ENCODE results near the gene TACSTD2. TPM values are rescaled to one million over a fixed set of nuclear protein-coding genes. Genes with fewer than 3 reads are reported as not detected.
"Not testable (repeated sequence)": the region's sequence is repeated elsewhere in the genome, so short reads cannot be mapped to it uniquely, and the experiment has no call there.

The TACSTD2 gene
- total RNA-seq, 1 experiment from 2014 or later = not detected

- Histone ChIP-seq H3K4me1 (ENCODE audit: insufficient read depth, low read length, poor library complexity, severe bottlenecking) (no peaks in the 10 kb centered on the region), H3K4me3 (ENCODE audit: low read depth, low read length, poor library complexity, severe bottlenecking) (no peak overlapping the region), H3K36me3 (ENCODE audit: insufficient read depth, low read length, poor library complexity, severe bottlenecking) (no peaks in the 10 kb centered on the region), H3K9me3 (ENCODE audit: low read depth, low read length, poor library complexity, severe bottlenecking) (no peaks in the 10 kb centered on the region), H3K27ac (ENCODE audit: low read depth, low read length, poor library complexity, severe bottlenecking) (no peak overlapping the region), H3K27me3 (replicated peaks; ENCODE audit: insufficient read depth, low read depth, low read length, poor library complexity) (no peaks in the 10 kb centered on the region)
- DNase-seq (ENCODE audit: low spot score) = no peak
- intact Hi-C loops (cut with micrococcal nuclease; ENCODE audit: unreplicated experiment) = no loop called here
- ChIA-PET POLR2A (ENCODE audit: low non-redundant PET) (no interaction called here), CTCF (no interaction called here)
- no peak for TF ChIP-seq CTCF (conservative IDR thresholded peaks at IDR 0.05; ENCODE audit: low read depth, low read length)
- no peak for TF ChIP-seq EZH2 (IDR thresholded peaks at IDR 0.05; ENCODE audit: borderline replicate concordance, low read depth, low read length, poor library complexity, severe bottlenecking)
- BruUV-seq (replicated peaks) = no TSS peak
These were observed 30.3 kb upstream of the TACSTD2 start for GRCh38 chr1:58607391-58607790.

GRCh38 chr1:58601921-58602320, 24.9 kb upstream of the TACSTD2 start:
- H3K4me1 ChIP-seq (ENCODE audit: insufficient read depth, low read length, poor library complexity, severe bottlenecking); H3K27me3 ChIP-seq (replicated peaks; ENCODE audit: insufficient read depth, low read depth, low read length, poor library complexity); H3K27ac ChIP-seq (ENCODE audit: low read depth, low read length, poor library complexity, severe bottlenecking); H3K4me3 ChIP-seq (ENCODE audit: low read depth, low read length, poor library complexity, severe bottlenecking); intact Hi-C loops (cut with micrococcal nuclease; ENCODE audit: unreplicated experiment); POLR2A ChIA-PET (ENCODE audit: low non-redundant PET); CTCF ChIA-PET; H3K9me3 ChIP-seq (ENCODE audit: low read depth, low read length, poor library complexity, severe bottlenecking); BruUV-seq (replicated peaks); DNase-seq (ENCODE audit: low spot score); H3K36me3 ChIP-seq (ENCODE audit: insufficient read depth, low read length, poor library complexity, severe bottlenecking): not testable (repeated sequence)

DNA sequence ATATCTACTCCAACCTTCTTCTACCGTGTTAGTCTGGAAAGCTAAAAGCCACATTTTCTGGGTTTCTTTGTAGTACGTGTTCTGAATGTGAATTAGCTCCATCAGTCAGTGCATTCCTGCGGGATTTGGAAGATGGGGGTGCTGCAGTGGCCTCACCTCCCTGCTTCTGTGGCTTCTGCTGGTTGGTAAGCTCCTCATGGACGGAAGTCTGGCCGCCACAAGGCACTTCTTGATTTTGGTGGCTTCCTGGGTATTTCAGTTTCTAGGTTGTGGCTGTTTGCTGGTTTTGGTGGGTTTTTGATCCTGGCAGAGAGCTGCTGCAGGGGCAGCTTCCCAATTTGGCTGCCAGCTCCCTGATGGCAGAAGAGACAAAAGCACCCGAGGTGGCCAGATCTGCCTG, 20.9 kb upstream of the TACSTD2 start:
- Histone ChIP-seq H3K9me3 (ENCODE audit: low read depth, low read length, poor library complexity, severe bottlenecking) (no peaks in the 10 kb centered on the region), H3K4me3 (ENCODE audit: low read depth, low read length, poor library complexity, severe bottlenecking) (no peak overlapping the region), H3K27ac (ENCODE audit: low read depth, low read length, poor library complexity, severe bottlenecking) (no peak overlapping the region), H3K4me1 (ENCODE audit: insufficient read depth, low read length, poor library complexity, severe bottlenecking) (no peaks in the 10 kb centered on the region), H3K27me3 (replicated peaks; ENCODE audit: insufficient read depth, low read depth, low read length, poor library complexity) (no peaks in the 10 kb centered on the region), H3K36me3 (ENCODE audit: insufficient read depth, low read length, poor library complexity, severe bottlenecking) (no peaks in the 10 kb centered on the region)
- BruUV-seq (replicated peaks) = no TSS peak
- intact Hi-C loops (cut with micrococcal nuclease; ENCODE audit: unreplicated experiment) = no loop called here
- TF ChIP-seq EZH2 (IDR thresholded peaks at IDR 0.05; ENCODE audit: borderline replicate concordance, low read depth, low read length, poor library complexity, severe bottlenecking) (no peak), CTCF (conservative IDR thresholded peaks at IDR 0.05; ENCODE audit: low read depth, low read length) (no peak)
- DNase-seq (ENCODE audit: low spot score) = no peak
- POLR2A ChIA-PET (ENCODE audit: low non-redundant PET) = interaction anchor here (0.6 kb wide), 1 partner anchor 1771 kb away, joined by 4 read pairs; no protein-coding TSS in a partner anchor
- CTCF ChIA-PET = no interaction called here

GRCh38 chr1:58597076-58597475, 20.0 kb upstream of the TACSTD2 start:
- Histone ChIP-seq H3K9me3 (ENCODE audit: low read depth, low read length, poor library complexity, severe bottlenecking) (no peaks in the 10 kb centered on the region), H3K4me3 (ENCODE audit: low read depth, low read length, poor library complexity, severe bottlenecking) (no peak overlapping the region), H3K27ac (ENCODE audit: low read depth, low read length, poor library complexity, severe bottlenecking) (no peak overlapping the region), H3K36me3 (ENCODE audit: insufficient read depth, low read length, poor library complexity, severe bottlenecking) (no peaks in the 10 kb centered on the region), H3K27me3 (replicated peaks; ENCODE audit: insufficient read depth, low read depth, low read length, poor library complexity) (no peaks in the 10 kb centered on the region), H3K4me1 (ENCODE audit: insufficient read depth, low read length, poor library complexity, severe bottlenecking) (no peaks in the 10 kb centered on the region)
- POLR2A ChIA-PET (ENCODE audit: low non-redundant PET) = no interaction called here
- TF ChIP-seq CTCF (conservative IDR thresholded peaks at IDR 0.05; ENCODE audit: low read depth, low read length) (no peak), EZH2 (IDR thresholded peaks at IDR 0.05; ENCODE audit: borderline replicate concordance, low read depth, low read length, poor library complexity, severe bottlenecking) (no peak)
- DNase-seq (ENCODE audit: low spot score) = no peak
- no TSS peak for BruUV-seq (replicated peaks)
- intact Hi-C loops (cut with micrococcal nuclease; ENCODE audit: unreplicated experiment) = no loop called here
- CTCF ChIA-PET = no interaction called here
